Ectodermal cell (in vitro differentiated cells): ENCODE results near the gene LSM12.

Source experiments
- H3K27ac ChIP-seq: 2 replicates; pipeline ENCODE4 v1.7.0; 2013; ENCODE audit warnings: mild to moderate bottlenecking, low read depth, low read length; ENCODE audit not compliant: insufficient read depth, poor library complexity, severe bottlenecking
- H3K27me3 ChIP-seq: 2 replicates; pipeline ENCODE4 v1.7.0; 2013; ENCODE audit warnings: mild to moderate bottlenecking, low read length; ENCODE audit not compliant: insufficient read depth, control insufficient read depth, poor library complexity, severe bottlenecking
- H3K36me3 ChIP-seq: one replicate; pipeline ENCODE4 v1.7.0; 2013; ENCODE audit warnings: low read length; ENCODE audit not compliant: control insufficient read depth, insufficient read depth
- H3K4me1 ChIP-seq: one replicate; pipeline ENCODE4 v1.7.0; 2013; ENCODE audit warnings: low read length; ENCODE audit not compliant: control insufficient read depth, insufficient read depth
- H3K4me3 ChIP-seq: 2 replicates; pipeline ENCODE4 v1.7.0; 2013; ENCODE audit warnings: low read depth, low read length, control low read depth; ENCODE audit not compliant: insufficient read depth
- H3K9me3 ChIP-seq: 2 replicates; pipeline ENCODE4 v1.7.0; 2013; ENCODE audit warnings: mild to moderate bottlenecking, low read length, moderate library complexity; ENCODE audit not compliant: control insufficient read depth
- WGBS, 2 experiments: methylation state at CpG; one replicate each; pipeline ENCODE4 v1.1.7; 2013; ENCODE audit warnings: missing lambda C conversion rate in 2 of 2; 5-methylcytosine and 5-hydroxymethylcytosine counted together

The LSM12 gene

DNA sequence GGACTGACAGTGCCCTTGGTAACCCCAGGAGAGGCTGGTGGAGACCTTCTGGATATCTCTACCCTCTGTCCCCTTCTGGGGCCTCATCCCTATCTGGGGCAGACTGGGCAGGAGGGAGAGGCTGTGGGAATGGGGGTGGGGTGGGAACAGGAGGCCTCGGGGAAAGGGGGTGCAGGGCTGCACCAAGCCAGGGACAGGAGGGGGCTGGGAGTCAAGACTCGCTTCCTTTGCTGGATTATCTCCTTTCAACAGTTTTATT, 28.8 kb upstream of the LSM12 start:
- Histone ChIP-seq H3K27me3 (no peaks in the 10 kb centered on the region), H3K4me3 (peak overlapping the region; percentile 24), H3K36me3 (peaks cover 16% of the 10 kb centered on the region), H3K9me3 (no peaks in the 10 kb centered on the region), H3K27ac (peak overlapping the region; percentile 99), H3K4me1 (peaks cover 17% of the 10 kb centered on the region)
- 4 to 5% methylated on average over 2 of the region's 2 CpGs for WGBS, 2 experiments

DNA sequence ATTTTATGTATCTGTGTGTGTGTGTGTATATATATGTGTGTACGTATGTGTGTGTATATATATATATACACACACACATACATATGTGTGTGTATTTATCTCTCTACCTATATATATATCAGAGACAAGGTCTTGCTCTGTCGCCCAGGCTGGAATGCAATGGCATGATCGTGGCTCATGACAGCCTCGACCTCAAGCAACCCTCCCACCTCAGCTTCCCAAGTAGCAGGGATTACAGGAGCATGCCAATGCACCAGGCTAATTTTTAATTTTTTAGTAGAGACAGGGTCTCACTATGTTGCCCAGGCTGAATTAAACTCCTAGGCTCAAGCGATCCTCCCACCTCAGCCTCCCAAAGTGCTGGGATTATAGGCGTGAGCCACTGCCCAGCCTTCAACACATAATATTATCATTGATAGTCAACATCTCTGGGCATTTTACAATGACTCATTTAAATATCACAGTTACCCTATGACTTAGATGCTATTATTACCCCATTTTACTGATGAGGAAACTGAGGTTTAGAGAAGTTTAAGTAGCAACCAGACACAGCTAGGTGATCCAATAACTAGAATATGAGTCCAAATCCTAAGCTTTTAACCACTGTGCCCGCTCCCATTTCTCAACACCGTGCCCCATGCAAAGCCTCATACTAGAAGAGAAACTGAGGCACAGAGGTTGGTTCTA, 28.4 kb upstream of the LSM12 start:
- Histone ChIP-seq H3K36me3 (peaks cover 16% of the 10 kb centered on the region), H3K4me1 (peaks cover 17% of the 10 kb centered on the region), H3K4me3 (no peak overlapping the region), H3K9me3 (no peaks in the 10 kb centered on the region), H3K27me3 (no peaks in the 10 kb centered on the region), H3K27ac (peak overlapping the region; percentile 99)
- WGBS, 2 experiments = 92 to 93% methylated on average over 7 of the region's 8 CpGs

DNA sequence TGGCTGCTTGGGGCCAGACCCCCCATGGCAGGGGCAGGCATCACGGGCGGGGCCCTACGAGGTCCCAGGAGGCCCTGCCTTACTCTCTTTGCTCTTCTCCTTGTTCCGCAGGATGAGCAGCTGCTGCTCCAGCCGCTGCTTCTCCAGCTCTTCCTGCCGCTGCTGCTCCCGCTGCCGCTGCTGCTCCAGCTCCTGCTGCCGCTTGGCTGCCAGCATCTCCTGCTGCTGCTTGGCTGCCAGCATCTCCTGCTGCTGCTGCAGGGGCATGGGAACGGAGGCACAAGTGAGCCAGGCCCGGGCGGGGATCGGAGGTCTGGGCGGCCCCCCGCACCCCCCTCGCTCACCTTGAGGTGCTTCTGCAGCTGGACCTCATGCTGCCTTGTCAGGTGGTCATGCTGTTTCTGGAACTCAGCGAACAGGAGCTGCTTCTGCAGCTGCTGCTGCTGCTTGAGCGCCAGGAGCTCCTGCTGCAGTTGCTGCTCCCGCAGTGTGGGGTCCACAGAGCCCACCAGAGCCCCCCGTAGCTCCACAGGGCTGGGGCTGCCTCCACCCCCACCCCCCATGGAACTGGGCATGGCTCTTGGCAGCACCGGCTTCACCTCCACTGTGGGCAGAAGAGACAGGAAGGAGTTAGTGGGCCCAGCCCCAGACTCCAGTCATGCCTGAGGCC, 26.9 kb upstream of the LSM12 start:
- peaks cover 22% of the 10 kb centered on the region for H3K36me3 ChIP-seq
- H3K27ac ChIP-seq = no peak overlapping the region
- no peak overlapping the region for H3K4me3 ChIP-seq
- 80 to 87% methylated on average over 21 of the region's 21 CpGs for WGBS, 2 experiments
- H3K9me3 ChIP-seq = no peaks in the 10 kb centered on the region
- no peaks in the 10 kb centered on the region for H3K27me3 ChIP-seq
- peaks cover 17% of the 10 kb centered on the region for H3K4me1 ChIP-seq

DNA sequence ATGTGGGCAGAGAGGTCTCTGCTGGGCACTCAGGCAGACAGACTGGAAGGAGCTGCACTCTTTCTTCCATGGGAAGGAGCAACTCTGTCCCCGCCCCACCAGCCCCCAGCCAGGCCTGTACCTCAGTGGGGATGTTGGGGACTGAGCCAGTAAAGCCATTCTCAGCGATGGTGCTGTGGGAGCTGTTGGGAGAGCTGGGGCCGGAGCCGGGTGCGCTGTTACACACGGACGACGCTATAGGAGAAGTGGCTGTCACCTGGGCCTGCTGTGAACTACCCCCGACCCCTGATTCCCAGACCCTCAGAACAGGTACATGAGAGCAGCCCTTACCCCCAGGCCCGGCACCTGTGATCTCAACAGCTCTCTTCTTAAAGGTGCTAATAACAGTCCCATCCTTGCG, 25.6 kb upstream of the LSM12 start:
- Histone ChIP-seq H3K27ac (no peak overlapping the region), H3K36me3 (peaks cover 22% of the 10 kb centered on the region), H3K4me3 (no peak overlapping the region), H3K4me1 (peaks cover 27% of the 10 kb centered on the region), H3K27me3 (no peaks in the 10 kb centered on the region), H3K9me3 (no peaks in the 10 kb centered on the region)
- 94 to 96% methylated on average over 11 of the region's 11 CpGs for WGBS, 2 experiments

DNA sequence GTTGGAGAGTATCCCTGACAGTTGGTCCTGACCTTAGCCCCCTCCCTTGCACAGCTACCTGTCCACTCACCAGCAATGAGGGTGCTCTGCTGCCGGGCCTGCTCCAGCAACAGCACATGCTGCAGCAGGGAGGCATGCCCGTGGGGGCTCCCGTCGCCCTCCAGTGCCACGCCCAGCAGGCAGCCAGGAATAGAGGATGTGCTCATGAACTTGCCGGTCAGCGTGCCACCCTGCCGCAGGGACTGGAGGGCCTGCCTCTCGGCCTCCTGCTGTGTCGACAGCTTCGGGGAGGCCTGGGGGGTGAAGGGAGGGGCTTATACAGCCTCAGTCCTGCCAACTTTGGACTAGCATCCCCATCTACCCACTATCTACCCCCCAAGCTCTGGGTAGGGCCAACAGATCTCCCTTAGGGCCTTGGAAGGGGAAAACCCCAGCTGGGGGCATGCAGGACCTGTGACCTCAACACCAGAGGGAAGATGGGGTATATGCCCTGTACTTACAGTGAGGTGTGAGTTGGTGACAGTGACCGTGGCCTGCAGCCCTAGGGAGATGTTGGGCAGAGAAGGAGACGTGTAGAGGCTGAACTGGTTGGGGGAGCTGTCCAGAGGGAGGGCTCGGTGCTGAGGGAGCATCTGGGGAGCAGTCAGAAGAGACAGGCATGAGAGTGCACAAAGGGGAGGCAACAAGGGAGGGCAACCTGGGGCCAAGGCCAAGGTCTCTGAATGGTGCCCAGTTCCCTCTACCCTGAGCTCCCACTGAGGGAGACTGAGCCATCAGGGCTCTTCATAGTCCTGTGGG, 24.9 kb upstream of the LSM12 start:
- no peak overlapping the region for H3K4me3 ChIP-seq
- no peak overlapping the region for H3K27ac ChIP-seq
- H3K36me3 ChIP-seq = peaks cover 22% of the 10 kb centered on the region
- H3K9me3 ChIP-seq = no peaks in the 10 kb centered on the region
- WGBS, 2 experiments = 93 to 95% methylated on average over 14 of the region's 14 CpGs
- H3K4me1 ChIP-seq = peaks cover 31% of the 10 kb centered on the region
- no peaks in the 10 kb centered on the region for H3K27me3 ChIP-seq

DNA sequence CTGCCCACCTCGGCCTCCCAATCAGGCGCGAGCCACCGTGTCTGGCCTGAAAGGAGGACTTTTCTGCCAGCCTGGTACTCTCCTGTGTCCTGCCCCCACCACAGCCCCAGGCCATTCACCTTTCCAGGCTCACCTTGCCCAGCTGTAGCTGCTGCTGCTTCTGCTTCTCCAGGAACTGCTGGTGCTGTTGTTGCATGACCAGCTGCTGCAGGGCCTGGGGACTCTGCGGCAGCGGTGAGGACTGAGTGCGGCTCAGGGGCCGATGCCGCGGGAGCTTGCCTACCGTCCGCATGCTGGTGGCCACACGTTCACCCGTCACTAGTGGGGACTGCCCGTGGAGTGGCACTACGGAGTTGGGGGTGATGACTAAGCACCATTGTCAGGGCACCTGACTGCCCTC, 21.8 kb upstream of the LSM12 start:
- 93 to 95% methylated on average over 16 of the region's 16 CpGs for WGBS, 2 experiments
- Histone ChIP-seq H3K4me1 (peaks cover 21% of the 10 kb centered on the region), H3K4me3 (no peak overlapping the region), H3K27ac (no peak overlapping the region), H3K9me3 (no peaks in the 10 kb centered on the region), H3K36me3 (peaks cover 26% of the 10 kb centered on the region), H3K27me3 (no peaks in the 10 kb centered on the region)

DNA sequence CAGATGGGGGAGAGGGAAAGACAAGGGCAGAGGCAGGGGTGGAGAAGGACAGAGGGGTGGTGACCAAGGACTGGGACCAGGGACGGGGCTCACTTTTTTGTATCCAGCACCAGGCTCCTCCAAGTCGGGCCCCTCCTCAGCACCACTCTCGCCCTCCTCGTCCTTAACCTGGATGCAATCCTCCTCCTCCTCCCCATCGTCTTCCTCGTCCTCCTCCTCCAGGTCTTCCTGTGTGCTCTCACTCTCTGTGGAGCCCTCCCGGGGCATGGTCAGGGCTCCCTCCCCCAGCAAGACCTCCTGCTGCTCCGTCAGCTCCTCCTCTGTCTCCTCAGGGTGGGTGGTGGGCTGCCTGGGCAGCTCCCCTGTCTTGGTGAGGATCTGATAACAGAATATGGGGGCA, 20.8 kb upstream of the LSM12 start:
- Histone ChIP-seq H3K27me3 (no peaks in the 10 kb centered on the region), H3K4me3 (peak overlapping the region; percentile 23), H3K9me3 (no peaks in the 10 kb centered on the region), H3K4me1 (peaks cover 21% of the 10 kb centered on the region), H3K36me3 (peaks cover 28% of the 10 kb centered on the region), H3K27ac (peak overlapping the region; percentile 60)
- 11 to 19% methylated on average over 7 of the region's 8 CpGs for WGBS, 2 experiments

DNA sequence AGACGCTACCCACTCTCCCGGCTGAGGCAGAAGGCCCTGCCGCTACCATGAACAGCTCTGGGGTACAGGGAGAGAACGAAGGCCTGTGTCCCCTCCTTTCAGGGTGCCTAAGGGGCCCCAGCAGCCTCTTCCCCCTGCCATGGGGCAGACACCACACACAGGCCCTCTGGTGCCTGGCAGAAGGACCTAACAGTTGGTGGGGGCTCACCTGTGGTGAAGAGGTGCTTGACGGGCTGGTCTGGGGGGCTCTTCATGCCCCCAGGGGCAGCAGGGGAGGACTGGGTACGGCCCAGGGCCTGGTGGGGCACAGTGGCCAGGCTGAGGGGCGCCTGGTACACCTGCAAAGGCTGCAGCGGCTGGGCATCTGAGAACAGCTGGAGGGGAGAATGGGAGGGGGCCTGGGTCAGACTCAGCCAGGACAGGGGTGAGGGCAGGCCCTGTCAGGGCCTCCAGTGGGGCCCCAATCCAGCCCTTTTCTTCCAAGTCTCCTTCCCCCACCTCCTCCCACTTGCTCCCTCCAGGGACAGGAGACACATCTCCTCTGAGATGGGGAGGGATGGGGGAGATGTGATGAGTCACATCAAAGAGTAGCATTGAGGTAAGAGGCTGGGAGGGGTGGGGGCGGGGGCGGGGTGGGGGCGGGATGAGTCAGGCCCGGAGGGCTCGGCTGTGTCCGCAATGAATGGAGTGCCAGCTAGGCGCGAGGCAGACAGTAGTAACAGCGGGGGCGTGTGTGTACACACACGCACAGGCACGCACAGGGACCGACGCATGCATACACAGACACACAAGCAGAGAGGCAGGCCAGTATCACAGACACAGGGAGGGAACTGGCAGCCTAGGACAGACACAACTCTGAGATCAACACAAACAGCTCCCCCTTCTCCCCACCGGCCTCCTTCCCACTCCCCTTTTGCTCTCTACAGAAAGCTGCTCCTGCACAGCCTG, 20.2 kb upstream of the LSM12 start:
- H3K4me3 ChIP-seq = no peak overlapping the region
- H3K27me3 ChIP-seq = no peaks in the 10 kb centered on the region
- H3K9me3 ChIP-seq = no peaks in the 10 kb centered on the region
- WGBS, 2 experiments = 25 to 26% methylated on average over 20 to 22 of the region's 23 CpGs
- H3K4me1 ChIP-seq = peaks cover 21% of the 10 kb centered on the region
- peaks cover 25% of the 10 kb centered on the region for H3K36me3 ChIP-seq
- peak overlapping the region; percentile 69 for H3K27ac ChIP-seq

DNA sequence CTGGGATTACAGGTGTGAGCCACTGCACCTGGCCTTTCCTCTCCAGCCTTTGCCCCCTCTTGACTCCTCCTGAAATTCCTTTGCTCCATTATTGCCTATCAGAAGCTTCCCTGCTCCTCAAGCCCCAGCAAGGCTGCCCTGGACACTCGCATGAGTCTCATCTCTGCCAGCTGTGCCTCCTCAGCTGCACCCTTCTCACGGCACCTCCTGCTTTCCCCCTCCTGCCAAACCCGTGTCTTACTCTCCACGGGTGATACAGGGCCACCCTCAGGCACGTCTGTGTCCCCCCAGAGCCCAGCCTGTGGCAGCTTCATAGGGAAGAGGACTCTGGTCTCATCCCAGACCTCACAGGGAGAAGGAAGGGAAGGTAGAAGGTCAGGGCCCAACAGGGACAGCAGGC, 19.4 kb upstream of the LSM12 start:
- H3K4me3 ChIP-seq = no peak overlapping the region
- no peaks in the 10 kb centered on the region for H3K27me3 ChIP-seq
- H3K4me1 ChIP-seq = peaks cover 21% of the 10 kb centered on the region
- 85 to 88% methylated on average over 5 of the region's 5 CpGs for WGBS, 2 experiments
- peaks cover 18% of the 10 kb centered on the region for H3K36me3 ChIP-seq
- H3K27ac ChIP-seq = no peak overlapping the region
- H3K9me3 ChIP-seq = no peaks in the 10 kb centered on the region
